Germinal center (tissue), 1 donor: ENCODE measurements around the gene CYP1B1.
"Not testable (repeated sequence)": the region's sequence is repeated elsewhere in the genome, so short reads cannot be mapped to it uniquely, and the experiment has no call there.

Experiments used
- DNase-seq: peaks from one replicate; pipeline ENCODE4 v3.0.0; 2012; ENCODE audit warnings: mixed read lengths, low spot score

CYP1B1 gene

DNA sequence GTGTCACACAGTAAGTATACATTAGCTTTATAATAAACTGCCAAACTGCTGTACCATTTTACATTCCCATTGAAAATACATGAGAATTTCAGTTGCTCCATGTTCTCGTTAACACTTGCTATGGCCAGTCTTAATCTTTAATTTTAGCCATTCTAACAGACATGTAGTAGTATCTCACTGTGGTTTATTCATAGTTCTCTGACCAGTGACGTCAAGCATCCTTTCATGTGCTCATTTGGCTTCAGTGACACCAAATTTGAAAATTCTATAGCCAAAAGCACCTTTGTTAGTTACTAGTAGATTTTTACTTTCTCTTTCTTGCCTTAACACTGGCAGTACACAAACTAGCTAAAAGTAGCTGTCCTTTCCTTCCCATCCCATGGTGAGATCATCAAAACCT is 43.0 kb downstream of the CYP1B1 start:
- no peak for DNase-seq

GRCh38 chr2:38030635-38031355 is 45.2 kb downstream of the CYP1B1 start:
- DNase-seq, result no peak

GRCh38 chr2:38029512-38029911 is 46.4 kb downstream of the CYP1B1 start:
- no peak for DNase-seq

DNA sequence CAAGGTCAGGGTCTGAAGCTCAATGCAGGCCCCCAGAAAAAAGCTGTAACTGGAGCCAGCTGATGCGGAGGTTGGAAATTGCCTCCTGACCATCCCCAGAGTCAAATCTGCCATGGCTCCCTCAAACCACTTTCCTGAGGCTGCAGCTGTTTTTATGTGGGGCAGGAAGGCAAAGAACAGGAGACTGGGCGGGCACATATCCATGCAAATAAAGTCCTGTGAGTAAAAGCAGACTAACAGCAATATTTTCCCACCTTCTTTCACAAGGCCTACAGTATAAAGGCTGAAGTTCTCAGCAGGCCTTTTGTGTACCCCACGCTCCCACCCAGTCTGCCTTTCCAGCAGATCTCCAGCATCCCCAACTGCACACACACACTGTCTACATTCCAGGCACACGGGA is 47.1 kb downstream of the CYP1B1 start:
- DNase-seq, result no peak

- no peak for DNase-seq
Observed at GRCh38 chr2:38026846-38027245, 49.1 kb downstream of the CYP1B1 start.

DNA sequence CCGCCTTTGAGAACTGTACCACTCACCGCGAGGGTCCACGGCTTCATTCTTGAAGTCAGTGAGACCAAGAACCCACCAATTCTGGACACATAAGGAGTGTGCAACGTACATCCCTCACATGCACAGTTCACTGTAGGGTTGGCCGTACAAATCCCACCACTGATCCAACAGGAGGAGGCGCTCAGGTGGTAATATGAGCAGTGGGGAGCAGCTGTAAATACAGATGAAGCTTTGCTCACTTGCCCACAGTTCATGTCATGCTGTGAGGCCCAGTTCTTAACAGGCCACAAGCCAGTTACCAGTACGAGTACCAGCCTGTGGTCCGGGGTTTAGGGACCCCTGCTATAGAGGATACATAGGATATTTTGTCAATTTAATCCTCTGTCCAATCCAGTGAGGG is 54.4 kb downstream of the CYP1B1 start:
- no peak for DNase-seq

- DNase-seq, result not testable (repeated sequence)
Observed at GRCh38 chr2:38020359-38021069, 55.4 kb downstream of the CYP1B1 start.

DNA sequence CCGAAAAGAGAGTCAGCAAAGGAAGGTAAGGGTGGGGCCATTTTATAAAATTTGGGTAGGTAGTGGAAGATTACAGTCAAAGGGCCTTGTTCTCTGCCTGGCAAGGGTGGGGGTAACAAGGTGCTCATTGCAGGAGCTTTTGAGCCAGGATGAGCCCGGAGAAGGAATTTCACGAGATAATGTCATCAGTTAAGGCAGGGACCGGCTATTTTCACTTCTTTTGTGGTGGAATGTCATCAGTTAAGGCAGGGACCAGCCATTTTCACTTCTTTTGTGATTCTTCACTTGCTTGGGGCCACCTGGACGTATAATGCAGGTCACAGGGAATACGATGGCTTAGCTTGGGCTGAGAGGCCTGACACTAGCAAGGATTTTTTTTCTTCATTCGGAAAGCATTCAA is 58.1 kb downstream of the CYP1B1 start:
- no peak for DNase-seq
